IPS-18a (cell line): Measurements from ENCODE around the gene FAM149B1.
"Not testable (repeated sequence)": the region's sequence is repeated elsewhere in the genome, so short reads cannot be mapped to it uniquely, and the experiment has no call there.

Experiments used
- H3K27ac ChIP-seq: one replicate; pipeline ENCODE4 v1.5.1; 2013; ENCODE audit warnings: low read length
- H3K27me3 ChIP-seq: one replicate; pipeline ENCODE4 v1.6.1; 2013; ENCODE audit warnings: mild to moderate bottlenecking, low read length; ENCODE audit not compliant: control insufficient read depth, insufficient read depth
- H3K36me3 ChIP-seq: one replicate; pipeline ENCODE4 v1.6.1; 2013; ENCODE audit warnings: low read depth, low read length; ENCODE audit not compliant: control insufficient read depth
- H3K4me1 ChIP-seq: one replicate; pipeline ENCODE4 v1.6.1; 2013; ENCODE audit warnings: low read depth, low read length; ENCODE audit not compliant: control insufficient read depth
- H3K4me3 ChIP-seq: one replicate; pipeline ENCODE4 v1.5.1; 2013; ENCODE audit warnings: low read length
- H3K9ac ChIP-seq: one replicate; pipeline ENCODE4 v1.6.1; 2013; ENCODE audit warnings: mild to moderate bottlenecking, low read length, moderate library complexity
- H3K9me3 ChIP-seq: one replicate; pipeline ENCODE4 v1.6.1; 2013; ENCODE audit warnings: low read depth, low read length; ENCODE audit not compliant: control insufficient read depth

FAM149B1 gene

GRCh38 chr10:73167783-73168464, at the start of gene FAM149B1, which contains the start of gene ECD:
Gene FAM149B1 (plus strand): TSS chr10:73168119. CDS start chr10:73168340, 221 bp downstream.
Gene ECD (minus strand): TSS chr10:73168008. CDS start chr10:73163937, 4,071 bp downstream.
- H3K36me3 ChIP-seq = peaks cover 8% of the 10 kb centered on the region
- H3K9me3 ChIP-seq = no peaks in the 10 kb centered on the region
- peak within 1 kb of the TSS; percentile 74 for H3K27ac ChIP-seq
- H3K4me3 ChIP-seq = peak within 1 kb of the TSS; percentile 83
- peak within 1 kb of the TSS; percentile 92 for H3K9ac ChIP-seq
- H3K27me3 ChIP-seq = no peaks in the 10 kb centered on the region
- peaks cover 4% of the 10 kb centered on the region for H3K4me1 ChIP-seq

GRCh38 chr10:73119457-73119856, 48.5 kb upstream of the FAM149B1 start:
- Histone ChIP-seq H3K27ac (no peak overlapping the region), H3K4me3 (no peak overlapping the region), H3K27me3 (no peaks in the 10 kb centered on the region), H3K9ac (no peak overlapping the region), H3K4me1 (peaks cover 8% of the 10 kb centered on the region), H3K36me3 (no peaks in the 10 kb centered on the region), H3K9me3 (no peaks in the 10 kb centered on the region)

GRCh38 chr10:73119952-73120351, 48.0 kb upstream of the FAM149B1 start:
- no peaks in the 10 kb centered on the region for H3K27me3 ChIP-seq
- H3K4me1 ChIP-seq = peaks cover 8% of the 10 kb centered on the region
- H3K27ac ChIP-seq = no peak overlapping the region
- H3K36me3 ChIP-seq = no peaks in the 10 kb centered on the region
- no peaks in the 10 kb centered on the region for H3K9me3 ChIP-seq
- H3K9ac ChIP-seq = no peak overlapping the region
- no peak overlapping the region for H3K4me3 ChIP-seq

GRCh38 chr10:73126343-73126742, 41.6 kb upstream of the FAM149B1 start:
- Histone ChIP-seq H3K9ac (no peak overlapping the region), H3K27me3 (no peaks in the 10 kb centered on the region), H3K27ac (no peak overlapping the region), H3K36me3 (peaks cover 14% of the 10 kb centered on the region), H3K9me3 (no peaks in the 10 kb centered on the region), H3K4me3 (no peak overlapping the region), H3K4me1 (no peaks in the 10 kb centered on the region)

GRCh38 chr10:73131301-73131700, 36.6 kb upstream of the FAM149B1 start:
- no peak overlapping the region for H3K4me3 ChIP-seq
- no peak overlapping the region for H3K27ac ChIP-seq
- H3K4me1 ChIP-seq = no peaks in the 10 kb centered on the region
- H3K36me3 ChIP-seq = peaks cover 49% of the 10 kb centered on the region
- no peaks in the 10 kb centered on the region for H3K27me3 ChIP-seq
- no peak overlapping the region for H3K9ac ChIP-seq
- H3K9me3 ChIP-seq = no peaks in the 10 kb centered on the region

- H3K27me3 ChIP-seq = no peaks in the 10 kb centered on the region
- no peak overlapping the region for H3K27ac ChIP-seq
- no peaks in the 10 kb centered on the region for H3K9me3 ChIP-seq
- H3K4me1 ChIP-seq = no peaks in the 10 kb centered on the region
- no peak overlapping the region for H3K9ac ChIP-seq
- H3K4me3 ChIP-seq = no peak overlapping the region
- H3K36me3 ChIP-seq = peaks cover 52% of the 10 kb centered on the region
Observed at GRCh38 chr10:73131913-73132686, 35.8 kb upstream of the FAM149B1 start.

- Histone ChIP-seq H3K27ac (no peak overlapping the region), H3K9me3 (no peaks in the 10 kb centered on the region), H3K36me3 (peaks cover 70% of the 10 kb centered on the region), H3K9ac (no peak overlapping the region), H3K4me3 (no peak overlapping the region), H3K4me1 (no peaks in the 10 kb centered on the region), H3K27me3 (no peaks in the 10 kb centered on the region)
Observed at GRCh38 chr10:73134727-73135126, 33.2 kb upstream of the FAM149B1 start.

GRCh38 chr10:73136627-73137026, 31.3 kb upstream of the FAM149B1 start:
- no peak overlapping the region for H3K27ac ChIP-seq
- no peak overlapping the region for H3K9ac ChIP-seq
- H3K4me1 ChIP-seq = no peaks in the 10 kb centered on the region
- peaks cover 61% of the 10 kb centered on the region for H3K36me3 ChIP-seq
- no peaks in the 10 kb centered on the region for H3K9me3 ChIP-seq
- no peaks in the 10 kb centered on the region for H3K27me3 ChIP-seq
- H3K4me3 ChIP-seq = no peak overlapping the region

- Histone ChIP-seq H3K4me3 (no peak overlapping the region), H3K36me3 (peaks cover 56% of the 10 kb centered on the region), H3K4me1 (no peaks in the 10 kb centered on the region), H3K9ac (no peak overlapping the region), H3K27me3 (no peaks in the 10 kb centered on the region), H3K27ac (no peak overlapping the region), H3K9me3 (no peaks in the 10 kb centered on the region)
Observed at GRCh38 chr10:73139251-73139650, 28.7 kb upstream of the FAM149B1 start.

GRCh38 chr10:73141603-73142002, 26.3 kb upstream of the FAM149B1 start:
- H3K27ac ChIP-seq = no peak overlapping the region
- no peaks in the 10 kb centered on the region for H3K9me3 ChIP-seq
- peaks cover 46% of the 10 kb centered on the region for H3K36me3 ChIP-seq
- no peaks in the 10 kb centered on the region for H3K4me1 ChIP-seq
- H3K27me3 ChIP-seq = no peaks in the 10 kb centered on the region
- no peak overlapping the region for H3K9ac ChIP-seq
- no peak overlapping the region for H3K4me3 ChIP-seq

- H3K4me1 ChIP-seq, H3K9ac ChIP-seq, H3K4me3 ChIP-seq, H3K27ac ChIP-seq, H3K9me3 ChIP-seq, H3K27me3 ChIP-seq: not testable (repeated sequence)
- peaks cover 46% of the 10 kb centered on the region for H3K36me3 ChIP-seq
Observed at GRCh38 chr10:73150633-73151413, 17.1 kb upstream of the FAM149B1 start.
